ENCODE measurements around the gene NFATC1.

Gene NFATC1

DNA sequence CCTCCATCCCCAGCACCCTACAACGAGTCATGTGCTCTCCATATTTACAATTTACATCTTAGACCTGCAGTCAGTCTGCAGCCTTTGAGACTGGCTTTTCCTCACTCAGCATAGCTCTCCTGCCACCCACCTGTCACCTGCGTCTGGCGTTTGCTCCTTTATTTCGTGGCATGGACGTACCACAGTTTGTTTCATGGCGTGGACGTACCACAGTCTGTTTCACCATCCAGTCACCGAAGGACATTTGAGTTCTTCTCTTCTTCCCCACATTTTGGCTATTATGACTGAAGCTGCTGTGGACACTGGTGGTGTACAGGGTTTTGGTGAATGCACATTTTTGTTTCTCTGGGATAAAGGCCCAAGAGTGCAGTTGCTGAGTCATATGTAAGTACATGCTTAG is 142.0 kb downstream of the NFATC1 start:
- ChIA-PET CTCF (interaction anchor here (2.2 to 4.4 kb wide), 3 partner anchors 8 to 158 kb away, joined by 5 to 30 read pairs (median 26); no protein-coding TSS in a partner anchor), POLR2A (no interaction called here)
- DNase-seq (ENCODE audit: low read depth, low spot score): no peak
- TF ChIP-seq, protein P1, sequence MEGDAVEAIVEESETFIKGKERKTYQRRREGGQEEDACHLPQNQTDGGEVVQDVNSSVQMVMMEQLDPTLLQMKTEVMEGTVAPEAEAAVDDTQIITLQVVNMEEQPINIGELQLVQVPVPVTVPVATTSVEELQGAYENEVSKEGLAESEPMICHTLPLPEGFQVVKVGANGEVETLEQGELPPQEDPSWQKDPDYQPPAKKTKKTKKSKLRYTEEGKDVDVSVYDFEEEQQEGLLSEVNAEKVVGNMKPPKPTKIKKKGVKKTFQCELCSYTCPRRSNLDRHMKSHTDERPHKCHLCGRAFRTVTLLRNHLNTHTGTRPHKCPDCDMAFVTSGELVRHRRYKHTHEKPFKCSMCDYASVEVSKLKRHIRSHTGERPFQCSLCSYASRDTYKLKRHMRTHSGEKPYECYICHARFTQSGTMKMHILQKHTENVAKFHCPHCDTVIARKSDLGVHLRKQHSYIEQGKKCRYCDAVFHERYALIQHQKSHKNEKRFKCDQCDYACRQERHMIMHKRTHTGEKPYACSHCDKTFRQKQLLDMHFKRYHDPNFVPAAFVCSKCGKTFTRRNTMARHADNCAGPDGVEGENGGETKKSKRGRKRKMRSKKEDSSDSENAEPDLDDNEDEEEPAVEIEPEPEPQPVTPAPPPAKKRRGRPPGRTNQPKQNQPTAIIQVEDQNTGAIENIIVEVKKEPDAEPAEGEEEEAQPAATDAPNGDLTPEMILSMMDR (IDR thresholded peaks at IDR 0.05; ENCODE audit: insufficient read depth, low read length, missing control alignments): no peak
- no peak overlapping the region for H3K4me3 ChIP-seq (ENCODE audit: low read depth, low read length)

GRCh38 chr18:79538635-79539034 is 142.9 kb downstream of the NFATC1 start:
- CTCF ChIA-PET: interaction anchor here (2.2 to 4.4 kb wide), 3 partner anchors 9 to 159 kb away, joined by 5 to 30 read pairs (median 26); no protein-coding TSS in a partner anchor
- POLR2A ChIA-PET: no interaction called here
- TF ChIP-seq, protein P1 (IDR thresholded peaks at IDR 0.05; ENCODE audit: insufficient read depth, low read length, missing control alignments): no peak
- no peak for DNase-seq (ENCODE audit: low read depth, low spot score)
- H3K4me3 ChIP-seq (ENCODE audit: low read depth, low read length): no peak overlapping the region

- TF ChIP-seq, protein P1 (IDR thresholded peaks at IDR 0.05; ENCODE audit: insufficient read depth, low read length, missing control alignments): no peak
- ChIA-PET CTCF (interaction anchor here (1.1 to 4.4 kb wide), 2 partner anchors 11 to 160 kb away, joined by 3 to 30 read pairs; no protein-coding TSS in a partner anchor), POLR2A (no interaction called here)
- no peak overlapping the region for H3K4me3 ChIP-seq (ENCODE audit: low read depth, low read length)
- no peak for DNase-seq (ENCODE audit: low read depth, low spot score)
These were observed 144.6 kb downstream of the NFATC1 start for GRCh38 chr18:79540161-79540903.

DNA sequence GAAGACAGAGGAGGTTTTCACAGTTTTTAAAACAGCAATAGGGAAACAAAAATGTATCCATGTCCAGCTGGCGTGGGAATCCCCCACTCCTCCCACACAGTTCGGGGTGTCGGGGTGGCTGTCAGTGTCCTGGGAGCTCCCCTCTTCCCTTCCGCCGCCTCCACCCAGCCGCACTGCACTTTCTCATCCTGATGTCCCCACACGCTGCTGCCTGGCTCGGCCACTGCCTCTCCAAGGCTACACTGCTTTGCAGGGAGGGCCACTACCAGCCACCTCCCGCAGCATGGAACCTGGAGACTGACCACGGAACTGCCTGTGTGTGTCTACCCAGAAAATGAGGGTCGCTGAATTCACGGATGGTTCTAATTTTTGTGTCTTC is 145.2 kb downstream of the NFATC1 start:
- ChIA-PET CTCF (interaction anchor here (1.1 to 4.4 kb wide), 2 partner anchors 12 to 161 kb away, joined by 3 to 30 read pairs; no protein-coding TSS in a partner anchor), POLR2A (no interaction called here)
- no peak for DNase-seq (ENCODE audit: low read depth, low spot score)
- TF ChIP-seq, protein P1 (IDR thresholded peaks at IDR 0.05; ENCODE audit: insufficient read depth, low read length, missing control alignments): no peak
- no peak overlapping the region for H3K4me3 ChIP-seq (ENCODE audit: low read depth, low read length)

GRCh38 chr18:79542213-79542612 is 146.5 kb downstream of the NFATC1 start:
- no peak overlapping the region for H3K4me3 ChIP-seq (ENCODE audit: low read depth, low read length)
- POLR2A ChIA-PET: no interaction called here
- CTCF ChIA-PET: no interaction called here
- TF ChIP-seq, protein P1 (IDR thresholded peaks at IDR 0.05; ENCODE audit: insufficient read depth, low read length, missing control alignments): no peak
- no peak for DNase-seq (ENCODE audit: low read depth, low spot score)

- ChIA-PET POLR2A (no interaction called here), CTCF (no interaction called here)
- TF ChIP-seq, protein P1 (IDR thresholded peaks at IDR 0.05; ENCODE audit: insufficient read depth, low read length, missing control alignments): no peak
- DNase-seq (ENCODE audit: low read depth, low spot score): no peak
- no peak overlapping the region for H3K4me3 ChIP-seq (ENCODE audit: low read depth, low read length)
These were observed 147.4 kb downstream of the NFATC1 start for GRCh38 chr18:79542876-79543750.

Data from AG04449 (cell line).